ENCODE data around the gene PTX3.

The PTX3 gene

DNA sequence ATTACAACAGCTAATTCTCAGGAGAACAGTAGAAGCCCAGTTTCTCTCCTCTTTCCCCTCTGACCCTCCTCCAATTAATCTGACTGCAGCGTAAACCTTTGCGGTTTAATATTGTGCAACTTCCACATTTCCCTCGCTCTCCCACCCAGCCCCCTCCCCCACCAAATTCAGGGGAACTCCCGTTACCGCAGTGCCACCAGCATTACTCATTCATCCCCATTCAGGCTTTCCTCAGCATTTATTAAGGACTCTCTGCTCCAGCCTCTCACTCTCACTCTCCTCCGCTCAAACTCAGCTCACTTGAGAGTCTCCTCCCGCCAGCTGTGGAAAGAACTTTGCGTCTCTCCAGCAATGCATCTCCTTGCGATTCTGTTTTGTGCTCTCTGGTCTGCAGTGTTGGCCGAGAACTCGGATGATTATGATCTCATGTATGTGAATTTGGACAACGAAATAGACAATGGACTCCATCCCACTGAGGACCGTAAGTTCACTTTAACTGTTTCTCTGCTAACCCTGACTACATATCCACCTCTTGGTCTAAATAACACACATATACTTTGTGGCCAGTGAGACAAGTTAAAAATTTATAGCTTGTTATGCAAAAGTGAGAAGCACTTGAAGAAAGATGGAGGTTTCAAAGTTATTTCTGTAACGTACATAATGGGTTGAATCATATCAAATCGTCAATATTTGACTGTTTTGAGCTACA lies at the start of gene PTX3:
PTX3 (plus strand) TSS at position 268 of the 709 bp plus-strand sequence; CDS start at position 352, 84 bp downstream.
- DNase-seq, result no peak

DNA sequence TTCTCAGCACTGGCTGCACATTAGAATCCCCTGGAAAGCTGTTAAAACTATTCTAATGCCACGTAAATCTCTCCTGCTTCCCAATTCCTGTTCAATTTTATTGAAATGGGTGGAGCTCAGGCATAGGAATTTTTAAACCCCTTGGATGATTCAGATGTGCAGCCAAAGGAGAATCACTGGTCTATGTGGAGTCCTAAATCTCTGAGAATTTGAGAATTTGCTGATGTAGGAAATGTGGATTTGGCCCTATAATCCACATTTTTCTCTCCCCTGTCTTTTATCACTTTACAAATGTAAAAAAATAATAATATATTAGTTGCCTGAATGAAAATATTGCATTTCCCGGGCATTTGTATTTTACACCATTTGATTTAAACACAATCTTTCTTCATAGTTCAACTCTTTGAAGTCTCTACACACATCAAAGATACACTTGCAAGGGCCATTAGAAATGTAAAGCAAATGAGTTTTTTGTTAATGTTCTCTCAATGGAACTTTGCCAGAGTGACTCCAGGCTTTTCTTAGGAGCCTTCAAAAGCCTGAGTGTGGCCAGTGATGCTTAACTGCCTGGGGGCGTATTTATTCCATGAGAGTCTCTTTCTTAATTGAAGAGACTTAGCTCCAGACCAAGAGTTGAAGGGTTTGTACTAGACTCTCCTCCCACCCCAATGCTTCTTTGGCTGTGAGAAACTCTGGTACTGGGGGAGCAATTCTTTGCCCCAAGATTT lies 48.8 kb upstream of the PTX3 start:
- DNase-seq, result no peak

DNA sequence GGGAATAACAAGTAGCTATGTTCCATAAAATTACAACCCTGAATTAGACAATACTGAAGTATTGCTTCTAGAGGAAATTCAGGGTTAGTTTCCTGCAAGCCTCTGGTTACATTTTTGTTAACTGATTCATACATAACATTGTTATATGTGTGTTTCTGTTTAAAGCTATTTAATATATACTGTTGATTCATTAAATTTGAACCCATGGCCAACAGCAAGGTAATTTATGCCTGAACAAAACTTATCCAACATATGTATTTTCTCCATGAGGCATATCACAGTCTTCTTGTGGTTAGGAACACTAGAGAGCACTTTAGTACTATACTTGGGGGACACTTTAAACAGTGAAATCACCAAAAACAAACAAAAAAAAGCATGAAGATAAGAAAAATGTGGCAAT lies 47.7 kb upstream of the PTX3 start:
- no peak for DNase-seq

DNA sequence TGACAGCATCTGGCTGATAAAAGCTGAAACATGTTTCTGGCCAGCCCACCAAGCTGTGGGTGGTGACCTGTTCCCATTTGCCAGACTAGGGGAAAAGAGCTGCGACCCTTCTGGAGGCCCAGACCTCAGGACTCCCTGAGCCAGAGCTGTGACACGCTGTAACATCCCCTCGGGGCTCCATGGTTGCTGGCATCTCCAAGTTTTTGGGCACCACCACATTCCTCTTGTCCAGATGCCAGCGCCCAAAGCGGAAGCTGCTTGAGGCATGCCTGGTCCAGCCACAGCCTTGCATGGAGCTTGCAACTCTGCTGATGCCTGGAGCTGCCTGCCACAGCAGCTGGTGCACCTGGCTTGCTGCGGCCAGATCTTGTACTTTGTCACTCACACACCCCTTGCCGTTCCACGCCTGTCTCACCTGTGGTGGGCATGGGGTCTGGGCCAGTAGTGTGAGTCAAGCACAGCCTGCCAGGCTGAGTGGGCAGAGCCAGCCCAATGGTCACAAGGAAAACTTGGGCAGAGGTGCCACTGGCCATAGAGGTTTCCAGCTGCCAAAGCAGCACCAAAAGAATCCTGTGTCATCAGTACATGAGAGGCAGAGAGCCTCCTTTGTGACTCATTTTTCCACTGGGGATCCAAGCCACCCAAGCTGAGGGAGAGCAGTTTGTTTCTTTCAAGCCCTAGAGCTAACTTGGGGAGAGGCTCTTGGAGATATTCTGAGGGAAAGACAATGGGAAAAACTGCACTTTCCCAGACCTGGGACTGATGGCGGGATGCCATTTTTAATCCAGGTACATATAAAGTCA lies 45.7 kb upstream of the PTX3 start:
- no peak for DNase-seq

DNA sequence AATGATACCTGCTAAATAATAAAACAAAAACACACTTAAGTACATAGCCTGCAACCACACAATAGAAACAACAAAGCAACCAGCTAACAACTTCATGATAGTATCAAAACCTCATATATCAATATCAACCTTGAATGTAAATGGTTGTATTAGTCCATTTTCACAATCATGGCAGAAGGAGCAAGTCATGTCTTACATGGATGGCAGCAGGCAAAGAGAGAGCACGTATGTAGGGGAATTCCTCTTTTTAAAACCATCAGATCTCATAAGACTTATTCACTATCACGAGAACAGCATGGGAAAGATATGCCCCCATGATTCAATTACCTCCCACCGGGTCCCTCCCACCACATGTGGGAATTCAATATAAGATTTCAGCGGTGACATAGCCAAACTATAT lies 44.5 kb upstream of the PTX3 start:
- DNase-seq, result no peak

DNA sequence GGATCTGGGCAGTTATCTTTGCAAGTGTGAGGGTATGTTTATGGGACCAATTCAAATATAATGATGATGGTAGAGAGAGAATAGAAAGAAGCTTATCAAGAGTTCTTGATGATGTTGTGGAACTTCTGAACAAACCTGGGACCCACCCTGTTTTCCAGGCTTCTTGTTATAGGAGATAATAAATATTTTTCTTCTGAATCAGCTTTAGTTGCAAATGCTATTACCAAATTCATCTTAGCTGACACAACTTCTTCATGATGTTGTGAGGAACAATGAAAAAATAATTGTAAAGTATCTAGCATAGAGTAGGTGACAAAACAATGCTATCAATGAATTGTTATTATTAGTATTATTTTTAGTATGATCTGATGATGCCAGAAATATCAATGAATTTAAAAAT lies 43.5 kb upstream of the PTX3 start:
- DNase-seq, result no peak

DNA sequence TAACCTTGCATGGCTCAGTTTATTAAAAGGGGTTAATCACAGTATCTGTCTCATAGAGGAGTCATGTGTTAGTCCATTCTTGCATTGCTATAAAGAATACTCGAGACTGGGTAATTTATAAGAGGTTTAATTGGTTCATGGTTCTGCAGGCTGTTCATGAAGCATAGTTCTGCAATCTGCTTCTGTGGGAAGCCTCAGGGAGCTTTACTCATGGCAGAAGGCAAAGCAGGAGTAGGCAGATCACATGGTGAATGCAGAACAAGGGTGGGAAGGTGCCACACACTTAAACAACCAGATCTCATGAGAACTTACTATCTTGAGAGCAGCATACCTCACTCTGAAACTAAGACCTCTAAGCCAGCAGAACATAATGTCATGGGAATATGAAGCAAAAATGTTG lies 42.2 kb upstream of the PTX3 start:
- no peak for DNase-seq

DNA sequence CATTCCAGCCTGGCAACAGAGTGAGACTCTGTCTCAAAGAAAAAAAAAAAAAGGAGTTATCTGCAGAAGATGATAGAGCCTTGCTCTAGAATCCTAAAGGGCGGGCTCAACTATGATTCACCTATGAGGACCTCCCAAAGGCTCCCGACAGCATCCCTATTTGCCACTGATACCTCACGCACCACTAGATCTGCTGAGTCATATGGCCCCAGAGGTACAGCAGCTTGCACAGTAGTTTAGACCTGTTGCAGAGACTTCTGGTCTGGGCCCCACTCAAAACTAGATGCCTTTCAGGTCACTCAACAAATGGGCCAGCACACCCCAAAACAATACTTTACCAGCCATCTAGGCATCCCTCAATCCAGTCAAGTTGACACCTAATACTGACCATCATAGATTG lies 38.1 kb upstream of the PTX3 start:
- DNase-seq, result no peak

DNA sequence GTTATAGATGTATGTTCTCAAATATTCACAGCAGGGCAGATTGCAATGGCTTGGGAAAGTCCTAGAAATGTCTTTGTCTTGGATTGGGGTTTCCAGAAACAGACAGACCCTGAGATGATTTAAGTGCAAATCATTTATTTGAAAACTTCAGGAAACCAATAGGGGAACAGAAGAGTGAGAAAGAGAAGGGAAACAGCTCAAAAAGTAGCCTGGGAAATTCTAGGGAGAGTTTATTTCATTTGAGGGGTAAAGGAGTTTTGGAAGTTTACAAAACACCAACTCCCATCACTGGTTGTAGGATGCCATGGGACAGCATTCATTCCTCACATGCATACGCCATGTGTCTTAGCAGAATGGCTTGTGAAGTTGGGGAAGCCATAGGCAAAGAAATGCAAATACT lies 32.3 kb upstream of the PTX3 start:
- DNase-seq, result no peak

DNA sequence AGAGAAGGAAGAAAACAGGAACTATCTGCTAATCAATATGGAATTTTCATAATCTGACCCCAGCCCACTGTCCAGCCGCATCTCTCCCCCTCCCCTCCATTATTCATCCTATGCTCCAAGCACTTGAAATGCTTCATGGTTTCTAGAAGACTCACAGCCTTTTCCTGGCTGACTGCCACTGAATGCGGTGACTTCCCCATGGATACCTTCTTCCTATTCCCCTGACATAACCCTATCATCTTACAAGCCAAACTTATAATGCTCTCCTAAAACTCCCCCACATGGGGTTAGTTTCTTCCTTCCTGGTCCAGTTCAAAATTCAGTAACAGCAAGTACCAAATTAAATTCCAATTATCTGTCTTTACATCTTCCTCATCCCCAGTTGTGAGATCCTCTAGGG lies 31.2 kb upstream of the PTX3 start:
- no peak for DNase-seq

DNA sequence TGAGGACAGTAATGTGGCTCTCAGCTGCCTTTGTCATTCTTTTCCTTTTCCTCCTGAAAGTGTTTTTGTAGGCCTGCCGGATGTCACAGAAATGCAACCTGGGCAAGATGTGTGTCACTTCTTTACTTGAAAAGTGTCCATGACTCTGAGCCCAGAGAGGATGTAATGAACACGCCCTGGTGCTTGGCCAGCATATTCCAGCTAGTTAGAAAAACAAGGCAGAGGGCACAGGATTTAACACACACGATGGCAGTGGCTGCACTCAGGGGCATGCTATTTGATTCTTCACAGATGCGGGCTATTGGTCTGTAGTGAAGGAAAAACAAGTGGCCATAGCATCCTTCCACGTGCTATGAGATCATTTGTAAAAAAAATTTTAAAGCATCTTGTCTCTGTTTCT lies 30.3 kb upstream of the PTX3 start:
- DNase-seq, result no peak

DNA sequence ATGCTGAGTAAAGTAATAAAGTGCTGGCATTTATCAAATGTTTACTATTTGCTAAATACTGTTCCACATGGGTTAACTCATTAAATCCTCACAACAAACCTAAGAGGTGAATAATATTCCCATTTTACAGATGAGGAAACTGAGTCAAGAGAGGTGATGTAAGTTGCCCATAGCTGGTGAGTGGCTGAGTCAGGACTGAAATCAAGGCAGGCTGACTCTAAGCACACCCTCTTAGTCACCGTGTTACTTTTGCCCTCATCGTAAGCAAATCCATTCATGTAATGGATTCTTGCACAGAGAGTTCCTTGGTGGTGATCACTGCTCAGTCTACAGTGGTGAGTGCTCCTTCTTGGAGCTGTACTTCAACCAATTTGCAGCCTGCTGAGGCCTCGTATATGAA lies 28.9 kb upstream of the PTX3 start:
- DNase-seq, result no peak

DNA sequence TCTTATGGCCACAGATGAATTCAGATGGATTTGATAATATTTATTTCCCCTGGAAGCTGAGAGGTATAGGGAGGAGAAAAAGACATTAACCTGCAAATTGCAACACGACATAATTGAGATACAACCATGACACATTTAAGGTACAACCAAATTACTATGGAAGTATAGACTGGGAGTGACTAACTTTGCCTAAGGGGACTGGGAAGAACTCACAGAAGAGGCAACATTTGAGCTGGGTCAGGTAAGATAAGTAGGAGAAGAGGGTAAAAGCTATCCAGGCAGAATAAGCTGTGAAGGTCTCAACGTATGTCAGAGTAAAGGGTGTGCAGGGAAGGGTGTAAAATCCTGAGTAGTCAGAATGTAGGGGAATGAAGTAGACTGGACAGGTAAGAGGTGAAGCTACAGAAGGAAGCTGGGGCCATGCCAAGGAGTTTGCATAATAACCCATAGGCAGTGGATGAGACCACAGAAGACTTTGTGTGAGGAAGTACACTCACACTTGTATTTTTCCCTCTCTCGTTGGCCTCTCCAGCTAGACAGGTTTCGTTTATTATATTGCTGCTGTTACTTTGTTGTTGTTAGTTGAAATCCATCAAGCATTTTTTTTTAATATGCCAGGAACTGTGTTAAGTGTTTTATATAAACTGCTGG lies 28.0 kb upstream of the PTX3 start:
- DNase-seq, result no peak

DNA sequence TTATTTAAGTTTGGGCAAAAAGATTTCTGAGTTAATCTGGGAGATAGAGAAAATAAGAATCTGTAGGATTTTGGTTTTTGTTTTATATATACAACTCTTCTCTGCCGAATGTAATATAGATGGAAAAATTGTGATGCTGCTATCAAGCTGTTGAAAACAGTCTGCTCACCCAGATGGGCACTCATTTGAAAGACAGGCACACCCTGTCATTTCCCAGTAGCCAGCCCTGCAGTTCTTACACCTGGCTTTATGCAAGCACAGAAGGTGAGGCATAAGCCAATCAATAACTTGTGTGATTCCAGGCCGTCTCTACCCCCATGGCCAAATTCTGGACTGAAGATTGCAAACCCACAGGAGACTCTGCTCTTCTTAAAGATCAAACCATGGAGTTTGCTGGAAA lies 27.1 kb upstream of the PTX3 start:
- no peak for DNase-seq

DNA sequence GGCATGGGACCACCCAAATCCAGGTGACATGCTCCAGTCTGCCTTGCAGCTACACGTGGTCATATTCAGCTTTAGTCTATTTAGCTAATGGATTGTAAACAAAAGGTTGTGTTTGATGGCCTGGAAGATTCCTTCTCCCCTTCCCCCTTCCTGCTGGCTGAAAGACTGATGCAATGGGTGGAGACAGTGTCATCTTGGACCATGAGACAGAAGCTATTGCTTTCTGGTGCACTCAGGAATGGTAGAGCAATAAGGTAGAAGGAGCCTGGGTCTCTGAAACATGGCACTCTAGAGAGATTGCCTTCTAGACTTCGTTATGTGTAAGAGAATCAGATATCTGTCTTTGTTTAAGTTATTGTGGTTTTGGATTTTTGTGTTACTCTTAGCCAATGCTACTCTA lies 25.7 kb upstream of the PTX3 start:
- DNase-seq, result no peak

DNA sequence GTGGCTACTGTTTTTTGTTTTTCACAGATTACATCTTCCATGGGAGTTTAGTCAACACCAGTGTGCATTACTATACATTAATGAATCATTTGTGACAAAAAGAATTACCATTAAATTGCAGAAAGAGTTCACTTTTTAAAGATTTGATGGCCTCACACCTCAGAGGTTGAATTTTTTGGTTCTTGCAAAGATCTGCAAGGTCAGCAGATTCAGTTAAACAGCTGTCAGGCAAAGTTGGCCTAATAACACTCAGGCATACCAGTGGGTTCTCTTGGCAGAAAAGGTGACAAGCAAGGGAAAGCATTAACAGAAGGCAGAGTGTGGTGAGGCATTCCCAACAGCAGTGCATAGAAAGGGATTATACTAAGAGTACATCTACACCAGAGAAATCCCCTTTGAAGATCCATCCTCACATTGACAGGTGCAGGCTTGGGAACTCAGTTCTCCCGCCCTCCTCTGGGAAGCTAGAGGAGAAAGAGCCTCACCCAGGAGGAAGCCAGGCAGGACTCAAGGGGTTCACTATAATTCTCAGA lies 24.3 kb upstream of the PTX3 start:
- no peak for DNase-seq

DNA sequence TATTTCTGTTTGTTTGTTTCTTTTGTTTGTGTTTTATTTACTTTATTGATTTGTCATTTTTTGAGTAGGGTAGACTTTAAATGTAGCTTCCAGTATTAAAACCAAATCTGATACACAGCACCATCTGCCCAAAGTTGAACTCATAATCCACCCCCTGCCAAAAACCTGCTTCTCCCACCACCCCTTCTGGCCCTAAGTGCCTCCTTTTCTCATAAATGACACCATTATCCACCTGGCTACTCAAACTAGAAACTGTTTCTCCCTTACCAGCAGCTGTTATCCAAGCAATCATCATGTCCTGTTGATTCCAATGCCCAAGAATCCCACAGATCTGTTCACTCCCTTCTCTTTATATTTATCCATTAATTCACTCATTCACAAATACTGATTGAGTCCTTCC lies 21.8 kb upstream of the PTX3 start:
- no peak for DNase-seq

DNA sequence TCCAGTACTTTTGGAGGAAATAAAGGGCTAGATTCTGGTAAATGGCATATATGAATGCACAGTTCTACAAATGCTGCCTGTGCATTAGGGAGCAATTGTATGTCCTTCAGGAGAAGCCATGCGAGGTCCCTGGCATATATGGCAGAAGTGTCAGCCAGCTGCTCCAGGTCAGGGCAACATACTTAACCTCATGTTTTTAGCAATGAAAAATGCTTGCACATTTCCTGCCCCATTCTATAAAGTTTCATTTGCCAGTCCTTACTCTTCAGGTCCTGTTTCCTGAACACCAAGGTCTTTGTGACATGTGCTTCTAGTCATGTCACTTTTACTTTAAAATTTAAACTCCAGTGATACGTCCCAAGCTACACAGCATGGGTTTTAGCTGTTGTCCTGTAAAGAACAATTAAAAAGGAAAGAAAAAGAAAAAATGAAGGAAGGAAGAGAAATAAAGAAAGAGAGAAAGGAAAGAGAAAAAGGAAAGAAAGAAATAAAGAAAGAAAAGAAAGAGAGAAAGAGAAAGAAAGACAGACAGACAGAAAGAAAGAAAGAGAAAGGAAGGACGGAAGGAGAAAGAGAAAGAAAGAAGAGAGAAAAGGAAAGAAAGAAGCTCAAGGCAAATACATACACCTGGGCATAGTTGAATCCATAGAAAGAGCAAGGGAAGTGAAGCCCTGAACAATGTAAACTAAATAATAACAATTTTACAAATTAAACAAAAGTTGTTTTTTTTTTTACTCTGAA lies 20.1 kb upstream of the PTX3 start:
- DNase-seq, result no peak

DNA sequence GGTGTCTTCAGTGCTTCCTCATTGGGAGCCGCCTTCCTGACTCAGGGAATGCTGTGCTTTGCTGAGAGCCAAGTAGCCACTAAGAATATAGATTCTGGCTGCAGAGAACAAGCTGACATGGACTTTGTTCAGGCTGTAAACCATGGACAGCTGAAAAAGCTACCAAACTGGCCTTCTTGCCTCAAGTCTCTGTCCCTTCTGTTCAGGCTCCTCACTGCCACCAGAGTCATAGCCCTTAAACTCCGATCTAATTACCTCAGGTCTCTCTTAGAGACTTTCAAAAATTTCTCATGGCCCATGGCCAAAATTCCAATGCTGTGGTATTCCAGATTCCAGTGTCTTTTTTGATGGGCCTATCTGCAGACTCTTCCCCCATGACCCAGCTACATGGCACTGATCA lies 19.4 kb upstream of the PTX3 start:
- DNase-seq, result no peak

DNA sequence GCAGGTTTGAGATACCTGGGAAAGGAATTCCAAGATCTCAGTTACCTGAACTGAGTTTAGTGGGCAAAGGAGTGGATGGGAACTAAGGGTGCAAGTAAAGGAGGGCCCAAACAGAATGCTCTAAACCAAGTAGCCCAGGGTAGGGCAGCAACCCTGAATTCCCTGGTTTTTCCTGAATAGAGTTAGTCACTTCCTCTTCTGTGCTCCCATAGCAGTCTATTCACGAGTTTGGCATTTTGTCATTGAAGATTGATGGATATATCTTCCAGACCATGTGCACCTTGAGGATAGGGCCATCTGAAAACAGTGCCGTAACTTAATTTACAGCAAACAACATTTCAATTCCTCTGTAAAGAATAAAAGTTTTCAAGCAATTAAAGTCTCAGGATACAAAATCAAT lies 18.5 kb upstream of the PTX3 start:
- DNase-seq, result no peak

DNA sequence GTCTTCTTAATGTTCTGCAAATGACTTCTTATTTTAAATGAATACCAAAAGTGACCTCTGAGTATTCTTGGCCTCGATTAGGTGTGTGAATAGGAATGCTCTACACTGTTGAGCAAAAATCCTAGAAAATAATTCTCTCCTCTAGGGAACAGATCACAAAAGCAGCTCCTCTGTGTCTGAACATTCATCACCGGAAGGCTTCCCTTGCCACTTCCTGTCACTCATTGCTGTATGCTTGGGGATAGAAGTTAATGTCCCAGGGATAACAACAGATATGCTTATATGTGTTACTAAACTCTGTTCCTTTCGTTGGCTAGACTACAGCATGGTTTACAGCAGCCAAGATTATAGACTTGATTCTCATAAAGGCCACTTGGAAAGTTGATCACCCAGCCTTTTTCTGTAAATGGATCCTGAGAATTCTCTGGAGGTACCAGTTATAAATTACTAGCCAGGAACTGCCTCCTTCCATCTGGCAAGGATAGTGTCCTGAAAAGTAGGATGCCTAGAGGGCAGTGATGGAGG lies 16.0 kb upstream of the PTX3 start:
- DNase-seq, result no peak

DNA sequence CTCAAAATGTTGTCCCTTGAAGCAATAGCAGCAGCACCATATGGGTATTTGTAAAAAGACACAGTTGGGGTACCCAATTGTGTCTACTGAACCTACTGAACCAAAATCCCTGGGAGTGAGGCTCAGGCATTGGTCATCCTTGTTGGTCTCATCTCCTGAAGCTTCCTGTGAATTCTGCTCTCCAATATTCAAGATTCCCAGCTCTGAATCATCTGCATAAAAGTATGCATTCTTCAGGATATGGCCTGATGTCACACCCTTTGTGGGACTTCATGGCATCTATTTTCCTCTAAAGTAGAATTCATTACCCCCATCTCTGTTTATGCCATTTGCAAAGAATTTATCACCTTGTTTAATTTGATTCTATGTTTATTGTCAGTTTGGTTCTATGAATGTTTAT lies 13.3 kb upstream of the PTX3 start:
- DNase-seq, result no peak

All from activated CD4-positive, alpha-beta T cell treated with anti-CD3 and anti-CD28 coated beads, Interleukin-2, amount 50 U/mL, for 1 hour (primary cell).